GM12878 (cell line): ENCODE data around the gene TTLL3. TPM values are rescaled to one million over a fixed set of nuclear protein-coding genes. Genes with fewer than 3 reads are reported as not detected.

Experiments
- ATAC-seq: fragments of 200-7000 bp; cut with Tn5 transposase; 3 replicates; pipeline ENCODE4 v1.9.1; 2020; ENCODE audit warnings: mild to moderate bottlenecking, moderate library complexity
- BruUV-seq: library from RNA; stranded (reverse); fragments of 400-500 nt; replicated peaks from 2 replicates; lab custom pipeline; 2021; lab: Mats Ljungman, UMichigan
- CTCF ChIA-PET: fragments of 300-600 bp; sonication (Branson Sonifier 250); formaldehyde crosslinking; extraction: SDS; loops from one replicate; lab custom pipeline; 2021; ENCODE audit warnings: inconsistent platforms; lab: Yijun Ruan, JAX
- POLR2A ChIA-PET: fragments of 350-600 bp; formaldehyde crosslinking; extraction: SDS; loops from one replicate; lab custom pipeline; 2021; ENCODE audit warnings: inconsistent platforms; lab: Charles Lee
- RAD21 ChIA-PET: fragments of 300-600 bp; sonication (Branson Sonifier 250); formaldehyde crosslinking; loops from one replicate; lab custom pipeline; 2023; ENCODE audit warnings: antibody characterized with exemption; ENCODE audit not compliant: unreplicated experiment; lab: Charles Lee
- SMC1A ChIA-PET: fragments of 300-600 bp; sonication (Branson Sonifier 250); formaldehyde crosslinking; loops from one replicate; lab custom pipeline; 2023; ENCODE audit not compliant: unreplicated experiment, uncharacterized antibody; lab: Charles Lee
- DNase-seq: peaks from one replicate; pipeline ENCODE4 v3.0.0-alpha.2; 2011; ENCODE audit warnings: low read depth, low spot score
- FAIRE-seq: peaks from 3 replicates; lab custom pipeline; 2011; peaks lifted over from hg19 to GRCh38; lab: Jason Lieb, UNC
- H2AFZ ChIP-seq: 2 replicates; pipeline ENCODE4 v1.6.0; 2011; ENCODE audit warnings: low read depth, low read length, control low read depth; ENCODE audit not compliant: control insufficient read depth
- H3K27ac ChIP-seq: 2 replicates; pipeline ENCODE4 v1.5.1; 2011; ENCODE audit warnings: control low read depth; ENCODE audit not compliant: control insufficient read depth, insufficient read depth
- H3K27me3 ChIP-seq, 2 experiments: replicated peaks in 1 of 2; 2 replicates each; pipeline versions ENCODE4 v1.6.0 to v1.6.1; 2011; ENCODE audit warnings: low read length in 1 of 2; ENCODE audit not compliant: control insufficient read depth in 2 of 2, insufficient read depth in 2 of 2
- H3K36me3 ChIP-seq, 2 experiments: 2 replicates each; pipeline ENCODE4 v1.5.1; 2011; ENCODE audit warnings: low read length in 1 of 2; ENCODE audit not compliant: control insufficient read depth in 2 of 2, insufficient read depth in 2 of 2
- H3K4me1 ChIP-seq: 2 replicates; pipeline ENCODE4 v1.6.1; 2011; ENCODE audit warnings: mild to moderate bottlenecking, low read length, moderate library complexity, mixed read lengths; ENCODE audit not compliant: control insufficient read depth, insufficient read depth
- H3K4me2 ChIP-seq: 2 replicates; pipeline ENCODE4 v1.6.0; 2011; ENCODE audit warnings: control low read depth; ENCODE audit not compliant: control insufficient read depth, insufficient read depth
- H3K4me3 ChIP-seq: fragments of 200-600 bp; sonication (generic); 2 replicates; pipeline ENCODE4 v1.5.1; 2016
- H3K79me2 ChIP-seq: 2 replicates; pipeline ENCODE4 v1.6.0; 2011; ENCODE audit warnings: low read length; ENCODE audit not compliant: control insufficient read depth, insufficient read depth
- H3K9ac ChIP-seq: 2 replicates; pipeline ENCODE4 v1.8.0; 2011; ENCODE audit warnings: low read length, control low read depth, mixed read lengths; ENCODE audit not compliant: control insufficient read depth, insufficient read depth
- H3K9me3 ChIP-seq: replicated peaks from 3 replicates; pipeline ENCODE4 v1.5.1; 2011; ENCODE audit warnings: mild to moderate bottlenecking, low read length; ENCODE audit not compliant: control insufficient read depth, insufficient read depth
- H4K20me1 ChIP-seq: 2 replicates; pipeline ENCODE4 v1.6.0; 2011; ENCODE audit not compliant: control insufficient read depth, insufficient read depth
- BACH1 ChIP-seq: fragments of 450-650 bp; IDR thresholded peaks from 2 replicates; pipeline ENCODE4 v1.6.1; 2017; ENCODE audit warnings: mild to moderate bottlenecking, borderline replicate concordance
- POLR2A ChIP-seq: IDR thresholded peaks from 2 replicates; pipeline ENCODE4 v1.6.1; 2011; ENCODE audit warnings: low read depth, mild to moderate bottlenecking, low read length
- whole genome bisulfite sequencing: methylation state at CpG from one replicate; pipeline ENCODE4 v1.1.6; 2016; ENCODE audit warnings: low lambda C conversion rate; ENCODE audit not compliant: insufficient replicate concordance, insufficient coverage; ENCODE audit errors: missing lambda C conversion rate; 5-methylcytosine and 5-hydroxymethylcytosine counted together
- in situ Hi-C: fragments of 300-500 bp; cut with MboI; formaldehyde crosslinking; loops from 9 replicates; pipeline ENCODE4 v1.14.3; 2018; ENCODE audit warnings: mixed read lengths
- intact Hi-C: fragments of 100-400 bp; cut with micrococcal nuclease; formaldehyde crosslinking; loops from one replicate; pipeline ENCODE4 v1.14.2; 2022; ENCODE audit not compliant: unreplicated experiment
- polyA plus RNA-seq, 11 experiments: library from polyadenylated mRNA; depleted of rRNA in 4 of 11; unstranded in 6 of 11; stranded (reverse) in 5 of 11; fragments of >200 nt; fragmentation: Nextera tagmentation in 4 of 11; fragmentation: Illumina TruSeq in 1 of 11; extraction: Ambion mirVana in 4 of 11; extraction: Trizol in 1 of 11; gene quantifications; 1 replicate in 1 of 11; 2 replicates in 10 of 11; pipeline versions ENCODE4 v1.2.1 to v1.2.3, GENCODE V29; 2011 to 2016; ENCODE audit warnings: inconsistent platforms in 2 of 11, missing spikeins in 2 of 11, low read depth in 1 of 11
- total RNA-seq, 4 experiments: library from RNA; depleted of rRNA in 3 of 4; stranded (reverse); fragments of >200 nt in 3 of 4; fragmentation: Illumina TruSeq in 1 of 4; extraction: Trizol in 1 of 4; gene quantifications; 2 replicates each; pipeline versions ENCODE4 v1.2.1 to v1.2.3, GENCODE V29; 2013 to 2021
- TF ChIP-seq, protein P1 (sequence below): fragments of 450-650 bp; IDR thresholded peaks from 2 replicates; pipeline ENCODE4 v1.6.1; 2016; ENCODE audit warnings: mild to moderate bottlenecking
- TF ChIP-seq, protein P2 (sequence below), 3 experiments: IDR thresholded peaks in 2 of 3; conservative IDR thresholded peaks in 1 of 3; 2 replicates each; pipeline ENCODE4 v1.5.1; 2011; ENCODE audit warnings: low read depth in 3 of 3, low read length in 3 of 3, mild to moderate bottlenecking in 3 of 3, control low read depth in 2 of 3, moderate library complexity in 2 of 3, inconsistent platforms in 1 of 3, mixed read lengths in 1 of 3; ENCODE audit not compliant: control insufficient read depth in 2 of 3, insufficient read depth in 1 of 3; ENCODE audit errors: extremely low read depth in 1 of 3

The TTLL3 gene
- total and polyA plus RNA-seq, 10 of the 15 experiments (the other 5 are each of a cell fraction or from before 2014, with no cell fraction given), result 4.2 to 51.3 (median 18.9) TPM

DNA sequence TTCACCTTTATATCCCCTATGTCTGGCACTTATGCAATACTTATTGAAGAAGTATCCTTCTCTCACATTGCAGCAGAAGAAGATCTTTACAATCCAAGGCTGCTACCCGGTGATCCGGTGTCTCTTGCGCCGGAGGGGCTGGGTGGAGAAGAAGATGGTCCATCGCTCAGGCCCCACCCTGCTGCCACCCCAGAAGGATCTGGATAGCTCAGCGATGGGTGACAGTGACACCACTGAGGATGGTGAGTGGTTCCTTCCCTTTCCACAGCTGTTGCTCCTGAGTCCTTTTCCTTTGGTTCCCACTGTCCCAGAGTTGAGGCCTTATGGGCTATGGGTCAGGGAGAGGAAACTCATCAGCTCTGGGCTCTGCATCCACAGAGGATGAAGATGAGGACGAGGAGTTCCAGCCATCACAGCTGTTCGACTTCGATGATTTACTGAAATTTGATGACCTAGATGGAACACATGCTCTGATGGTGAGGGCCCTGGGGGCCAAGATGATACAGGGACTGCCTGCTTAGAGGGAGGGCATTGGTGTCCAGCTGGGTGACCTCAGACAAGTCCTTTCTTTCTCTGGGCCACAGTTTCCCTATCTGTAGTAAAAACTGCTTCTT lies 2.9 kb downstream of the TTLL3 start:
- Histone ChIP-seq H3K9ac (no peak overlapping the region), H3K27me3 (no peaks in the 10 kb centered on the region), H2AFZ (no peak overlapping the region), H3K27ac (no peak overlapping the region), H3K79me2 (no peaks in the 10 kb centered on the region), H3K9me3 (no peaks in the 10 kb centered on the region), H4K20me1 (no peaks in the 10 kb centered on the region), H3K4me2 (no peak overlapping the region), H3K4me1 (peaks cover 10% of the 10 kb centered on the region), H3K36me3 (no peaks in the 10 kb centered on the region; a peak in 2 of 4 replicates), H3K4me3 (no peak overlapping the region)
- DNase-seq (no peak), FAIRE-seq (no peak), ATAC-seq (no peak)
- TF ChIP-seq, protein P1, sequence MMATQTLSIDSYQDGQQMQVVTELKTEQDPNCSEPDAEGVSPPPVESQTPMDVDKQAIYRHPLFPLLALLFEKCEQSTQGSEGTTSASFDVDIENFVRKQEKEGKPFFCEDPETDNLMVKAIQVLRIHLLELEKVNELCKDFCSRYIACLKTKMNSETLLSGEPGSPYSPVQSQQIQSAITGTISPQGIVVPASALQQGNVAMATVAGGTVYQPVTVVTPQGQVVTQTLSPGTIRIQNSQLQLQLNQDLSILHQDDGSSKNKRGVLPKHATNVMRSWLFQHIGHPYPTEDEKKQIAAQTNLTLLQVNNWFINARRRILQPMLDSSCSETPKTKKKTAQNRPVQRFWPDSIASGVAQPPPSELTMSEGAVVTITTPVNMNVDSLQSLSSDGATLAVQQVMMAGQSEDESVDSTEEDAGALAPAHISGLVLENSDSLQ, result no peak
- TF ChIP-seq, protein P2, sequence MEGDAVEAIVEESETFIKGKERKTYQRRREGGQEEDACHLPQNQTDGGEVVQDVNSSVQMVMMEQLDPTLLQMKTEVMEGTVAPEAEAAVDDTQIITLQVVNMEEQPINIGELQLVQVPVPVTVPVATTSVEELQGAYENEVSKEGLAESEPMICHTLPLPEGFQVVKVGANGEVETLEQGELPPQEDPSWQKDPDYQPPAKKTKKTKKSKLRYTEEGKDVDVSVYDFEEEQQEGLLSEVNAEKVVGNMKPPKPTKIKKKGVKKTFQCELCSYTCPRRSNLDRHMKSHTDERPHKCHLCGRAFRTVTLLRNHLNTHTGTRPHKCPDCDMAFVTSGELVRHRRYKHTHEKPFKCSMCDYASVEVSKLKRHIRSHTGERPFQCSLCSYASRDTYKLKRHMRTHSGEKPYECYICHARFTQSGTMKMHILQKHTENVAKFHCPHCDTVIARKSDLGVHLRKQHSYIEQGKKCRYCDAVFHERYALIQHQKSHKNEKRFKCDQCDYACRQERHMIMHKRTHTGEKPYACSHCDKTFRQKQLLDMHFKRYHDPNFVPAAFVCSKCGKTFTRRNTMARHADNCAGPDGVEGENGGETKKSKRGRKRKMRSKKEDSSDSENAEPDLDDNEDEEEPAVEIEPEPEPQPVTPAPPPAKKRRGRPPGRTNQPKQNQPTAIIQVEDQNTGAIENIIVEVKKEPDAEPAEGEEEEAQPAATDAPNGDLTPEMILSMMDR (IDR thresholded peaks at IDR 0.05 in 2 of 3, conservative IDR thresholded peaks at IDR 0.05 in 1 of 3; ENCODE audit: control insufficient read depth in 2 of 3, extremely low read depth in 1 of 3, insufficient read depth in 1 of 3, low read depth in 3 of 3, low read length in 3 of 3), result no peak
- TF ChIP-seq BACH1, result no peak
- TF ChIP-seq POLR2A, result peak; percentile 49
- intact Hi-C loops, result no loop called here
- ChIA-PET POLR2A (interaction anchor here (1.4 kb wide), 2 partner anchors 18 kb away, joined by 3 to 4 read pairs; no protein-coding TSS in a partner anchor), CTCF (no interaction called here), RAD21 (no interaction called here), SMC1A (no interaction called here)
- in situ Hi-C loops, result no loop called here
- WGBS, result 99% methylated on average over 9 of the region's 9 CpGs
- no TSS peak for BruUV-seq
